GM19397 (cell line): ENCODE results near the gene ZNF469.
"Not testable (repeated sequence)": the region's sequence is repeated elsewhere in the genome, so short reads cannot be mapped to it uniquely, and the experiment has no call there.

ENCODE experiments used
- ATAC-seq: cut with Tn5 transposase; IDR thresholded peaks from one replicate; pipeline ENCODE4 v1.9.1; 2021; ENCODE audit warnings: mild to moderate bottlenecking, moderate library complexity; ENCODE audit not compliant: unreplicated experiment

ZNF469 gene

DNA sequence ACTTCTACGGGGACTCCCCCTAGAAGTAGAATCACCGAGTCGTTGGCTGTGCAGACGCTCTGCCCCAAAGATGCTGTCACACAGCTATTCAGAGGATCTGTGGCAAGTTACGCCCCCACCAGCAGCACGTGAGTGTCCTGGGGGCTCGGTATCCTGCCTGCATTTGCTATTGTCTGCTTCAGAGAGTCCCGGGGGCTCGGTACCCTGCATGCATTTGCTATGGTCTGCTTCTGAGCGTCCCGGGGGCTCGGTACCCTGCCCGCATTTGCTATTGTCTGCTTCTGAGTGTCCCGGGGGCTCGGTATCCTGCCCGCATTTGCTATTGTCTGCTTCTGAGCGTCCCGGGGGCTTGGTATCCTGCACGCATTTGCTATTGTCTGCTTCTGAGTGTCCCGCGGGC is 23.8 kb upstream of the ZNF469 start:
- ATAC-seq, result no peak

DNA sequence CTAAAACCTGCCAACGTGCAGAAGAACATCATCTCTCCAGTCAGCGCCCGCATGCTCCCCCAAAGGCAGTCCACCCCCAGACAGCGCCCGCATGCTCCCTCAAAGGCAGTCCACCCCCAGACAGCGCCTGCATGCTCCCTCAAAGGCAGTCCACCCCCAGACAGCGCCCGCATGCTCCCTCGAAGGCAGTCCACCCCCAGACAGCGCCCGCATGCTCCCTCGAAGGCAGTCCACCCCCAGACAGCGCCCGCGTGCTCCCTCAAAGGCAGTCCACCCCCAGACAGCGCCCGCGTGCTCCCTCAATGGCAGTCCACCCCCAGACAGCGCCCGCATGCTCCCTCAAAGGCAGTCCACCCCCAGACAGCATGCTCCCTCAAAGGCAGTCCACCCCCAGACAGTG is 22.4 kb upstream of the ZNF469 start:
- not testable (repeated sequence) for ATAC-seq

DNA sequence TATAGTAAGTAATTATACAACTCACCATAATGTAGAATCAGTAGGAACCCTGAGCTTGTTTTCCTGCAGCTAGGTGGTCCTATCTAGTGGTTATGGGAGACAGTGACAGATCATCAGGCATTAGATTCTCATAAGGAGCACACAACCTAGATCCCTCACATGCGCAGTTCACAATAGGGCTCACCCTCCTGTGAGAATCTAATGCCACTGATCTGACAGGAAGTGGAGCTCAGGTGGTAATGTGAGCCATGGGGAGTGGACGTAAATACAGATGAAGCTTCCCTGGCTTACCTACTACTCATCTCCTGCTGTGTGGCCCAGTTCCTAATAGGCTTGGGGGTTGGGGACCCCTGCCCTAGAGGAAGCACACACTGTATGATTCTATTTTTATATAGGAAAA is 21.8 kb upstream of the ZNF469 start:
- ATAC-seq, result no peak

DNA sequence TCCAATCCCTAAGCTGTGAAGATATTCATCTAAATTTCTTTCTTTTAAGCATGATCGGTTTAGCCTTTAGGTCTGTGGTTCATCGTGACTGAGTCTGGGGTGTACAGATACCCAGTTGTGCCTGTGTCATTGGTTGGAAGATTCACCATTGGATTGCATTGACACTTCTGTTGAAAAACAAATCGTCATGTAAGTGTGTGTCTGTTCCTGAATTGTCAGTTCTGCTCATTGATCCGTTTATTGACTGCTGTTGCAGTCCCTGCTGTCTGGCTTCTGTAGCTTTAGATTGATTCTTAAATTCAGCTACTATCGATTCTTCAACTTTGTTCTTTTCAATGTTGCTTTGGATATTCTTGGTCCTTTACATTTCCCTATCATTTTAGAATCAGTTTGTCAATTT is 21.0 kb upstream of the ZNF469 start:
- no peak for ATAC-seq

DNA sequence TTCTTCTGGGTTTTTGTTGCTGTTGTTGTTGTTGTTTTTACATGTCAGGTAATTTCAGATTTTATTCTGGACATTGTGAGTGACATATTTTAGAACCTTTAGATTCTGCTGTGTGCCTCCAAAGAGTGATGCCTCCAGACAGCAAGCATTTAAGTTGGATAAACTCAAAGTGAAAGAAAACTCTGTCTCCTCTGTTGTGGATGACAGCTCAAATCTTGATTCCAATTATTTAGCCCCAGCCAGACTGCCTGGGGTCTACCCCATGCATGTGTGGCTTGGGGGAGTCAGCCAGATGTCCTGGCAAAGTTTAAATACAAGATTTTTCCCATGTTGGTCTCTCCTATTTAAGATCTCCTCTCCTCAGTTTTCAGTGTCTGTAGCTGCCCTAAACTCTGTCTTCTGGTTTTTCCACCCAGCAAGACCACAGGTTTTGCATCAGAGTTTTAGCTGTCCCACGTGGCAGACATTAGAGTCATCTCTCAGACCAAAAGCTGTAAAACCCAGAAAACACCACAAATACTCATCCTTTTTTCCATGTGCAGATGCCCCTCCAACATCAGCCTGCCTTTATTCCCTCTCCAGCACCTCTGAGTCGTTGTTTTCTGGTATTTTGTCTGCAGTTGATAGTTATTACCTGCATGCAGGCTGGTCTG is 19.4 kb upstream of the ZNF469 start:
- no peak for ATAC-seq

DNA sequence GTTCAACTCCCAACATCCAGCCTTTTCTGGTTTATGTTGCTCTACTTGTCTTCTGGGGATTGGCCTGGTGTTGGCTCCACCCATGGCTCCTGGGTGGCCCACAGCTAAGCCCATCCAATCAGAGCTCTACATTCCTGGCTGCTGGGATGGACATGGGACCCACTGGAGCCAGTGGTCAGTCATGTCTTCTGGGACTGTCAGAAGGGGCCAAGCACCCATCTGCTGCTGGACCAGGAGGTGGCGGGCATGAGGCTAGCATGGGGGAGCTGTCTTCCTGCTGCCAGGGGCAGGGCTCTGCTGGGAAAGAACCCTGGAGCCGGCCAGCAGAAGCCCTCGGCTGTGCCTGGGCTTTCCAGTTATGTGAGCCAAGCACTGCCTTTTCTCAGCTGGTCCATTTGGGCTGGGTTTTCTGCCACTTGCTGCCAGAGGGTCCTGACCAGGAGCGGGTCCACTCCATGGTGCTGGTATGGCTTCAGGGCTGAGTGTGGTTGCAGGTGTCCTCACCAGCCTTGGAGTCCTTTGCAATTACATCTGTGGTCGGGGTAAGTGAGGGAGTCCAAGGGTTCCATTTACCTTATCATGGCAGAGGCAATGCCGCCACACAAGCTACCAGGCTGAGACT is 17.4 kb upstream of the ZNF469 start:
- ATAC-seq, result no peak

DNA sequence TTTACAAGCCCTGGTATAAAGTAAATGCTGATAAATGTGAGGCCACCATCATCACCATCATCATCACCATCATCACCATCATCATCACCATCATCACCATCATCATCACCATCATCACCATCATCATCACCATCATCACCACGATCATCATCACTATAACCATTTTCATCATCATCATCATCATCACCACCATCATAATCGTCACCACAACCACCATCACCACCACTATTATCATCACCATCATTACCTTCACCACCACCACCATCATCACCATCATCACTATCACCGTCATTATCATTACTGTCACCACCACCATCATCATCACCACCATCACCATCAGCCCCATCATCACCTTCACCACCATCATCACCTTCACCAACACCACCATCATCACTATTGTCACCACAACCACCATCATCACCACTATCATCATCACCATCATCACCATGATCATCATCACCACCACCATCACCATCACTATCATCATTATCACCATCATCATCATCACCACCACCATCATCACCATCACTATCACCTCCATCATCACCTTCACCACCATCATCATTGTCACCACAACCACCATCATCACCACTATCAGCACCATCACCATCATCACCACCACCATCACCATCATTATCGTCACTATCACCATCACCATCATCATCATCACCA is 16.6 kb upstream of the ZNF469 start:
- no peak for ATAC-seq

DNA sequence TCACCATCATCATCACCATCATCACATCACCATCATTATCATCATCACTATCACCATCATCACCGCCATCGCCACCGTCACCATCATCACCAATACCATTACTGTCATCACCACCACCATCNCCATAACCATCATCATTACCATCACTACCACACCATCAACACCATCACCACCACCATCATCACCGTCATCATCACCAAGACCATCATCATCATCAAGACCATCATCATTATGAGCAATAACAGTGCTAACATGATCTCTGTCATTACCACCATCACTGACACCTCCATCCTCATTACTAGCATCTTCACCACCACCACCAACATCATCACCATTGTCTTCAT is 16.1 kb upstream of the ZNF469 start:
- no peak for ATAC-seq

DNA sequence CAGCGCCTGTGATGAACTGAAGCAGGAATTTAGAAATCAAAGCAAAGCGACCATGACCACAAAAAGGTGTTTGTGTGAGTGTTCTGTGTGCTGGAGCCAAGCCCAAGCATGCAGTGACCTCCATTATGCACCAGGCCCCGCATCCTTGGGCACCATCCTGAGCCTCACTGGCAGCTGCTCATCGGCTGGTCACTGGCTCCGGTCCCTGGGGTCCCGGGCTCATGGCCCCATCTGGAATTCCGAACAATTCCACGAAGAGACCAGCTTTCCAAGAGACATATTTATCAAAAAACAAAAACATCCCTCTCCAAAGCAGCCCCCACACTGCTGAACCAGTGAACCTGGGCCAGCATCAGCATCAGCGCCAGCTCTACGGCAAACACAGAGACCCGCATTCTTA is 15.2 kb upstream of the ZNF469 start:
- no peak for ATAC-seq

DNA sequence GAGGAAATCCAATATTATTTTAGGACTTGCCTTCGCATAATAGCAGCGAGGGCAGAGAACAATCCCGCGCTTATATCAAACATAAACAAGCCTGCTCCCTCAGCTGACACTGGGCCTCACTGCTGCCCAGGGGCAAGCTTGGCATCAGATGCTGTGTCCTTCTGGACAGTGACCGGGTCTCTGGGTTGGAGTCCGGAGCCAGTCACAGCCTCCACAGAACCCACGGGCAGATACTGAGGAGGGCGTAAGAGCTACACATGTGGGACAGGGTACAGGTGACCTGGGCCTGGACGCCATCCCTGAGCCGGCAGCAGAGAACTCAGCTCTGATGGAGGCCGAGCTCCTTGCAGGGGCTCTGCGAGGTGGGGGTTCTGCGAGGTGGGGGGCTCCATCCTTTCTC is 14.7 kb upstream of the ZNF469 start:
- ATAC-seq, result no peak

DNA sequence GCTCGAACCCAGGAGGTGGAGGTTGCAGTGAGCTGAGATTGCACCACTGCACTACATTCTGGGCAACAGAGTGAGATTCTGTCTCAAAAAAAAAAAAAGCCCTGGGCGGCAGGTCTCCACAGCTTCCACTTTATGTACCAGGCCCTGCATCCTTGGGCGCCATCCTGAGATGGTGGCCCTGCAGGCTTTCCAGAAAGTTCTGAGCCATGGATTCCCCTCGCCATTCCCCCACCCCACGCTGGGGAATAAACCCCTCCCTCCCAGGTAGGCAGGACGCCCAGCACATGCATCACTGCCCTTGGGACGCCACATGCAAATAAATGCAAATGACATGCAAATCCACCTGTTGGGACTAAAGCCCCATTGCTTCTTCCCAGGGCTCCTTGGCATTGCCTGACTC is 13.8 kb upstream of the ZNF469 start:
- ATAC-seq, result no peak

DNA sequence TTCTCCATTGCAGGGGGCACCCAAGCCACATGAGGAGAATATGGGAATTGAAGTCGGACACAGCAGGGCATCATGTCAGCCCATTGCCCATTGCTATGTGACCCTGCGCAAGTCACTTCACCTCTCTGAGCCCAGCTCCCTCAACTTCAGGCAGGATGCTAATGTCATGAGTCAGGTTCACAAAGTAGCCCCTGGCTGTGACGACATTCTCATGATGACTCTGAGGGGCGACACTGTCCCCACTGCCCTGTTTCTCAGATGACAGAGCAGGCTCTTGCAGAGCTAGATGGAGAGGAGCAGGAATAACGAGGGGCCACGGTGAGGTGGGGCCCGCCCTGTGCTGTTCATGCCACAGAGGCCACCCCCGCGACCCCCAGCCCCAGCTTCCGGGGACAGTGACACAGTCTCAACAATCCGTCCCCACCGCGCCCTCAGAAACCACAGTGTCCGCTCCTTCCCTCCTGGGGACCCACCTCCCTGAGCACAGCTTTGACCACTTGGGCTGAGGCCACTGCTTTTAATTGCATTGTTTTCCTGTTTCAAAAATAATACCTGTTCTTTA is 13.2 kb upstream of the ZNF469 start:
- ATAC-seq, result no peak

DNA sequence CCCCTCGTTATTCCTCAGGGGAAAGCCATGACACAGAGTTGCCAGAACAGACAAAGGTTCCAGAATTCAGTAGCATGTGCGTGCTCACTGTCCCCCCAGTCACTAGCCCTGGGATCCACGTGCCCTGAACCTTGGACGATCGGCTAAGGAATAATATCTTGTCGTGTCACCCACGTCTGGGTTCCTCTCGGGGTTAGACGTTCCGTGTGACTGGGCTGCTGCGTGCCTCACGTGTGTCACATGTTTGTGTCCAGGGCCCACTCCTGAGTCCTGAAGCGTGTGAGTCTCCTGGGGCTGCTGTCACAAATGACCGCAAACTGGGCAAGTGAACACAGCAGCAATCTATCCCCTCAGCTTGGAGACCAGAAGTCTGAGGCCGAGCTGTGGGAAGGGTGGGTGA is 12.4 kb upstream of the ZNF469 start:
- no peak for ATAC-seq

DNA sequence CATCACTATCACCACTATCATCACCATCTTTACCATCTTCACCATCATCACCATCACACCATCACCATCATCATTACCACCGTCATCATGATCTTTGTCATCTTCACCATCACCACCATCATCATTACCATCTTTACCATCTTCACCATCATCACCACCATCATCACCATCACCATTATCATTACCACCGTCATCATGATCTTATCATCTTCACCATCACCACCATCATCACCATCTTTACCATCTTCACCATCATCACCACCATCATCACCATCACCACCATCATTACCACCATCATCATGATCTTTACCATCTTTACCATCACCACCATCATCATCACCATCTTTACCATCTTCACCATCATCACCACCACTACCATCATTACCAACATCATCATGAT is 10.2 kb upstream of the ZNF469 start:
- ATAC-seq, result no peak

DNA sequence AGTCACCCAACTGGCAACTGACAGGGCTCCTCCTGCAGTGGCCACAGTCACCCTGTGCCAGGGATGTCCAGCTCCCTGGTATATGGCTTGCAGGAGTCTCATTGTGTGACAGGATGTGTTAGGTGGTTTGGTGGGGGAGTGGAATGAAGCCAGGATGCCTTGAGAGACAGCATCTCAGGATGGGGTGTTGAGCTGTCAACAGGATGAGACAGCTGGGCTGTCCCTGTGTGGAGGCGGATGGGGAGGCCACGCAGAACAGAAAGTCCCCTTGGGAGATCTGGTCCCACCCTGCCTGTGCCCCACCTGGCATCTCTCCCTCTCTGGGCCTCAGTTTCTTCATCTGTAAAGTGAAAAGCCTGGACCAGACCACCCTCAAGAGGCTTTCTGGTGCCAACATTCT is 9.5 kb upstream of the ZNF469 start:
- no peak for ATAC-seq

DNA sequence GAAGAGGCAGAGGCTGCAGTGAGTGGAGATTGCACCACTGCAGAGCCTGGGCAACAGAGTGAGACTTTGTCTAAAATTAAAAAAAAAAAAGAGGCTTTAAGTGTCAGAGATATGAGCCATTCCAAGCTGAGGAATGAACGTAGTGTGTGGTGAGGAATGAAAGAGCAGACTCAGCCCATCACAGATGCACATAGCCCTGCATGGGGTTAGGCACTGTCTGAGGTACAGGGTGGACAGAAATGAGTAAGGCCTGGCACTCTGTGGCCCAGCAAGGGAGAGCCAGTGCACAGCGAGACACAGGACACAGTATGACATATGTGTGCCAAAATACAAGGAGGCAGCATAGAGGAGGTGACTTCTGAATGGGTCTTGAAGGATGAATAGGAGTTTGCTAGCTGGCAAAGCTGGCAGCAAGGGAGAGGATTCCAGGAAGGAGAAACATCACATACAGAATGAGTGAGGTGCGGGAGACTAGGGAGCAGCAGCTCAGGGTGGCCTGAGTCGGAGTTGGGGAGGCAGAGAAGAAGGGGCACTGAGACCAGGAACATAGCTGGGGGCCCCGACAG is 8.7 kb upstream of the ZNF469 start:
- no peak for ATAC-seq

DNA sequence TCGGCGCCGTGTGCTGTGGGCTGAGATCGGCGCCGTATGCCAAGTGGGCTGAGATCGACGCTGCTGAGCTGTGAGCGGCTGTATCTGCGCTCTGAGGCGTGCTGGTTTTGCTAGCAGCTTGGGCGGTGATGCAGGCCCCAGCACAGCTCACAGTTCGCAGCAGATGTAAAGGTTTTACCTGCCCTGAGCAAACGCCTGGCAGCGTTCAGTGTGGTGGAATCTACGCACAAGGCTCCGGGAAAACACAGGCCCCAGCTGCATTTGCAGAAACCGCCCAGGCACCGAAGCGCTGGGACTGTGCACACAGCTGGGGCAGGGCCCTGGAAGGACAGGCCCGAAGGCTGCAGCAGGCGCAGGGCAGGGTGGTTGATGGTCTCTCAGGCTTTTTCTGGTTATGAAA is 8.0 kb upstream of the ZNF469 start:
- no peak for ATAC-seq

DNA sequence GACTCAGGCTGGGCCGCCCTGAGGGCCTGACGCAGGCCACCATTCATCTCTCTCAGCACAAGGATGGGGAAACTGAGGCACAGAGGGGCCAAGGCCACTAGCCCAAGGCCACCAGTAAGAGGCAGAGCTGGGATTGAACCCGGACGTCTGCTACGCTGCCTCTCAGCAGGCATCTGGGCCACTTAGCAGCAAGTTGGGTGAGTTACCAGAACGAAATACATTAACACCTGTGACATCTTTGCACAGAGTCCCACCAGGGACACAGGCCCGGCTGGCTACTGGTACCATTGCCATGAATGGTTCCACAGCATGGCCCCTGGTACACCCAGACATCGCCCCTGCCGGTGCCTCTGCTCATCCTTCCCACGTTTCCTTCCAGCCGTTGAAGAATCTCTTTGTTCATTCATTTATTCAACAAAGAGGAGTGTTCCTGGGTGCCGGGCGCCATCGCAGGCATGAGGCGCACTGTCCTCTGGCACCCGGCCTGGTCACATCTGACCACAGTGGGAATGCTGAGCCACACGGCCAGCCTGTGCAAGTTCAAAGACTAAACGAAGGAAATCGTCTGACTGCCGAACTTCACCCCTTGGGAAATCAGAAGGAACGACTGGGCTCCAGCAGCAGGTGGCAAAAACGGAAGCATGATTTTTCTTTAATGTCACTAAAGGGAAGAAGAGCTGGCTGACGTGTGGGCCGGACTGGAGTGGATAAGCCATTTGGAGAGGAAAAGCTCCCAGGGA is 7.4 kb upstream of the ZNF469 start:
- no peak for ATAC-seq

DNA sequence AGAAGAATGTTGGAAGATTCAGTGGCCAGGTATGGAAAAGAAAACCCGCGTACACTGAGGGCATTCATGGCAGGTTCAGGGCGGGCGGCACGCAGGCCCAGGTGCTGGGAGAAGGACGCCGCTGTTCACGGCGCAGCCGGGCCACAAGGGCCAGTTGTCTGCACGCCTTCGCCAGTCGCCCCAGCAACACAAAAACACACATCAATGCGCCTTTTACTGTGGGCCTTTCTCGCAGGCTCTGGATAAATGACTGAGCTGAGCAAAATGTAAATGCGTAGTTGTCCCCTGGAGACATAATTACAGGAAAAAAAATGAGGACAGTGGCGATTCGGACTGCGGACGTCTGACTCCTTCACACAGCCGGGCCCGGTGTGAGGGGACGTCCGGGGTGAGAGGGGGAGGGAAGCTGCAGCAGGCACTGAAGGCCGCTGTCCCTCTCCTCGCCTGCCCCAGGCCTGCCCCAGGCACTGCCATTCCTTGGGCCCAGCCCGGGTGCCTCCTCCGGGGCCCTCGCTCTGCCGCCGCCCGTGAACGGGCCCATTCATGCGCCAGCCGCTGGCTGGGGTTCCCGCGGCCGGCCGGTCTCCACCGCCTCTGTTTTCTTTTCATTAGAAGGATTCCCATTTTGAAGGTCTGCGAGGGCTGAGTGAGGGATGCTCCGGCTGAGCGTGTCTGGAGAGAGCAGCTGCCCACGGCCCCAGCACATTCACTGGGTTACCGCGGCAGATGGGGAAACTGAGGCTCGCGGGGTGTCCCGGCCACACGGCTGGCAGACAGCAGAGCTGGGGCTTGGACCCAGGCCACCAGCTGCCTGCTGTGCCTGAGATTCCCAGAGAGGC is 6.5 kb upstream of the ZNF469 start:
- no peak for ATAC-seq
